22Rv1 (cell line): ENCODE data around the gene COX6A2.

Experiments
- ZFX ChIP-seq: fragments of 450-650 bp; IDR thresholded peaks from 2 replicates; pipeline ENCODE4 v1.6.1; 2017; ENCODE audit warnings: antibody characterized with exemption, borderline replicate concordance
- TF ChIP-seq, protein P1 (sequence below): fragments of 450-650 bp; IDR thresholded peaks from 2 replicates; pipeline ENCODE4 v1.5.1; 2017; ENCODE audit warnings: mild to moderate bottlenecking

DNA sequence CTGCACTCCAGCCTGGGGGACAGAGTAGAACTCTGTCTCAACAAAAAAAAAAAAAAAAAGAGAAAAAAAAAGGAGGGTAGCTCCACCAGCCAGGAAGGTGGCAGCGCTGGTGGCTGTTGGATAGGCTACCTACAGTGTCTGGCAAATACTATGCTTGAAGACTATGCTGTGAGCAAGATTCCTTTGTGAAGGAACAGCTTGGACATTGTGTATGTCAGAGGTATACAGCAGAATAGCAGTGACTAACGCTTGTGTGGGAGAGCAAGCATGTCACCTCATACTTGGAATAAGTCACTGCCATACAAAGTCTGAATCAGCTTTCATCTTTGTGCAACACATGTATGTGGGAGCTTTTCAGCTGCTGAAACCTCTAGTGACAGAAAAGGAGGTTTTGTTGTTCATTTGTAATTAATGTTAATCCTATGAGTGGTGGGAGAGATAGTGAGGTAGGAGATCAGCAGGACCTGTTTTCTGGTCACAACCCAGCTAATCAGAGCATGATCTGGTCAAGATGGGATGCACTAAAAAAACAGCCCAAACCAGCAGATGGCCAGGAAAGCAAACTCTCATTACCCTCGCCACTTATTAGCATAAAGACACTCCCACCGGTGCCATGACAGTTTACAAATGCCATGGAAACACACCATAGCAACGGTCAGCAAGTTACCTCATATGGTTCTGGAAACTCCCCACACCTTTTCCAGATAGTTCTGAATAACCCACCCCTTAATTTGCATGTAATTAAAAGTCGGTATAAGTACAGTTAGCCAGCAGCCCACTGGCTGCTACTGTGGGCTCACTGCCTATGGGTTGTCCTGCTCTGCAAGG is 41.8 kb downstream of the COX6A2 start:
- TF ChIP-seq, protein P1, sequence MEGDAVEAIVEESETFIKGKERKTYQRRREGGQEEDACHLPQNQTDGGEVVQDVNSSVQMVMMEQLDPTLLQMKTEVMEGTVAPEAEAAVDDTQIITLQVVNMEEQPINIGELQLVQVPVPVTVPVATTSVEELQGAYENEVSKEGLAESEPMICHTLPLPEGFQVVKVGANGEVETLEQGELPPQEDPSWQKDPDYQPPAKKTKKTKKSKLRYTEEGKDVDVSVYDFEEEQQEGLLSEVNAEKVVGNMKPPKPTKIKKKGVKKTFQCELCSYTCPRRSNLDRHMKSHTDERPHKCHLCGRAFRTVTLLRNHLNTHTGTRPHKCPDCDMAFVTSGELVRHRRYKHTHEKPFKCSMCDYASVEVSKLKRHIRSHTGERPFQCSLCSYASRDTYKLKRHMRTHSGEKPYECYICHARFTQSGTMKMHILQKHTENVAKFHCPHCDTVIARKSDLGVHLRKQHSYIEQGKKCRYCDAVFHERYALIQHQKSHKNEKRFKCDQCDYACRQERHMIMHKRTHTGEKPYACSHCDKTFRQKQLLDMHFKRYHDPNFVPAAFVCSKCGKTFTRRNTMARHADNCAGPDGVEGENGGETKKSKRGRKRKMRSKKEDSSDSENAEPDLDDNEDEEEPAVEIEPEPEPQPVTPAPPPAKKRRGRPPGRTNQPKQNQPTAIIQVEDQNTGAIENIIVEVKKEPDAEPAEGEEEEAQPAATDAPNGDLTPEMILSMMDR = no peak
- no peak for TF ChIP-seq ZFX
